Fibroblast of gingiva (primary cell): Measurements from ENCODE around the gene LRTM2.

Source experiments
- DNase-seq: peaks from one replicate; pipeline ENCODE4 v3.0.0-alpha.2; 2011; ENCODE audit warnings: low read depth

LRTM2 gene

DNA sequence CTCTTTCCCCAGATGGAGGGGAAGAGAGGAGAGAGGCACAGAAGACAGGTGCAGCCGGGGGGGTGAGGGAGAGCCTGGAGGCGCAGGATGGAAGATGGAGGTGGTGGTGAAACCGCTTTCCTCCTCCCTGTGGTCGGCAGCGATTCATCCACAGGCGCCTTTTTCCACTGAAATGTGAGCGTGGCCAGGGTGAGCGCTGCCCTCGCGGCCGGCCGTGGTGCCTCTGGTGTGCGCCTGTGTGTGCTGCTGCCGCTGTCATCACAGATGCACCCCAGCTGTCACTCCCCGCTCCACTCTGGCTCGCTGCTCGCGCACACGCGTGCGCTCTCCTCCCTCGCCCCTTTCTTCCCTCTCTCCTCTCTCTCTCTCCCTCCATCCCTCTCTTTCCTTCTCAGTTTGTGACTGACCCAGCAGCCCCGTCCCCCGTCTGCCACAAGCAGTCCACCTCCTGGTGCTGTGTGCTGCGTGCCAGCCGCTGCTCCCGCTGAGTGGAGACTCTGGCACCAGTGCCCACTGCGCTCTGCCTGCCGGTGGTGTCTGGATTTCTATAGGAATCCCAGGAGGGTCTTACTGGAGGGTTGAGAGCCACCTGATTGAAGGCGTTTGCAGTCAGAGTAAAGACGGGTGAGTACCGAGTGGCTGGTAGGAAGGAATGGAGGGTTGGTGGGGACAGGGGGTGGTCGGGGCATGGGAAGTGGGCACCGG is at the start of gene LRTM2:
Gene LRTM2 (plus strand): TSS at position 375 of the 705 bp plus-strand sequence. CDS start 7,584 bp downstream, outside the sequence.
- no peak for DNase-seq

DNA sequence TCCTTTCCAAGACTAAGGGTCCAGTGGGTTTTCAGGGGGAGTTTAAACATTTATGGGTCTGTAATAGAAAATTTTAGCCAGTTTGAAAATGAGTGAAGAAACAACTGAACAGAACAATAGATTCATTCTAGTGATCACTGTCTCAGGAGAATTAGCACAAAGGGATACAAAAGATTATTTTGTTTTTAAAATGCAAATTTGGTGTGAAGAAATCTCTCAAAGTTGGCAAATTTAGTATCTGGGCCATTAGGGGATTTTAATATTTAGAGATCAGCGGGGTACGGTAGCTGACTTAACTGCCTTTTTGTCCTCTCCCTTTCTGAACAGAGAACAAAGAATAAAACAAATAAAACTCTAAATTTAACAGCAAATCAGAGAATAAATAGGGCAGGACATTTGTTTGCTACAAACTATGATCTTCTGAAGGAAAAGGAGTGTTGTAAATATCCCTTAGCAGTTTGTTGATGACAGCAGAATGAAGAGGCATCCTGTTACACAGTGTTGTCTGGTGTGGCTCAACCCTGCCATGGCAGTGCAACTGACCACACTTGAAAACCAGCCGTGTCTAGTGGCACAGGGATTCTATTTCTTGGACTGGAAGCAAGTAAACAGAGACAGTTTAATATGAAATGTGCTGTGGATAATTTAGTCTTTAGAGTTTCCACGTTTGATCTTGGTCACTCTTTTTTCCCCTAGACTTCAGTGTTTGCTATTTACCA is 46.3 kb upstream of the LRTM2 start:
- peak; percentile 76 for DNase-seq

GRCh38 chr12:1776170-1776921 is 44.0 kb upstream of the LRTM2 start:
- DNase-seq = peak; percentile 70

DNA sequence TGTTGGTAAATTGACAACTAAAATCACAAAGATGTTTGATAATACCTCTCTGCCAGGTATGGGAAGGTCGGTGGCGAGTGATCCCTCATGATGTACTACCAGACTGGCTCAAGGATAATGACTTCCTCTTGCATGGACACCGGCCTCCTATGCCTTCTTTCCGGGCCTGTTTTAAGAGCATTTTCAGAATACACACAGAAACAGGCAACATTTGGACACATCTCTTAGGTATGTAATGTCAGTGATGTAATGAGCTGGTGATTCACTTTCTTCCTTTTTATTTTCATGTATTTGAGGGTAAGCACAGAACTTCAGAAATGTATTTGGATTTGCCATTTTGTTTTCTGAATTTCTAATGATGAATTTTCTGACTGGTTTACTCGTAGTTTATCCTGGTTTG is 42.6 kb upstream of the LRTM2 start:
- DNase-seq = peak; percentile 47

DNA sequence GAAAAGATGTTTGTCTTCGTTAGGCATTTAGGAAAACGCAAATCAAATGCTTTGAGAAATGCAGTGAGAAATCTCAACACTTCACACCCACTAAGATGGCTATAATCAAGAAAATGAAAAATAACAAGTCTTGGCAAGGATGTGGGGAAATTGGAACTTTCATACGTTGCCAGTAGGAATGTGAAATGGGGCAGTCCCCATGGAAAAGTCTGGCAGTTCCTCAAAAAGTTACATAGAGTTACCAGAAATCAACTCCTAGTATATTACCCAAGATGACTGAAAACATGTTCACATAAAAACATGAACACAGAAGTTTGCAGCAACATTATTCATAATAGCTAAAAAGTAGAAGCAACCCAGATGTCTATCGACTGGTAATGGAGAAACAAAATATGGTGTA is 41.5 kb upstream of the LRTM2 start:
- peak; percentile 61 for DNase-seq

- DNase-seq = peak; percentile 66
Observed at GRCh38 chr12:1779783-1780182, 40.6 kb upstream of the LRTM2 start.

GRCh38 chr12:1781772-1782171 is 38.6 kb upstream of the LRTM2 start:
- no peak for DNase-seq

- DNase-seq = no peak
Observed at GRCh38 chr12:1782215-1782614, 38.1 kb upstream of the LRTM2 start.

- no peak for DNase-seq
Observed at GRCh38 chr12:1787714-1788113, 32.7 kb upstream of the LRTM2 start.

DNA sequence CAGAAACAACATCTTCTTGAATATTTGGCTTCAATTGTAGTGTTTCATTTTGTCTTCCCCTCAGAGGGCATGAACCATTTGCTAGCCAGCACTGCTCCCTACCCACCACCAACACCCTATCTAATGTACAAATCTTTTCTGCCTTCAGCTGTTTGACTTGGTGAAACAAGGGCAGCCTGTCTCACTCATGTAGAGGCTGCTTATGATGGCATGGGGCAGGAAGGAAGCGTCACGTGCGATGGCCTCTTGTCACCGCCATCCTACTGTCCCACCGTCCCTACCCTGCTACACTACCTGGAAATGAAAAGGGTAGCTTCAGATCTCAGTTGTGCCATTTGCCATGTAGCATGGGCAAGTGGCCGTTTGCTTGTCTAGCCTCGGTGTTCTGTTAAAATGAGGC is 29.9 kb upstream of the LRTM2 start:
- no peak for DNase-seq

DNA sequence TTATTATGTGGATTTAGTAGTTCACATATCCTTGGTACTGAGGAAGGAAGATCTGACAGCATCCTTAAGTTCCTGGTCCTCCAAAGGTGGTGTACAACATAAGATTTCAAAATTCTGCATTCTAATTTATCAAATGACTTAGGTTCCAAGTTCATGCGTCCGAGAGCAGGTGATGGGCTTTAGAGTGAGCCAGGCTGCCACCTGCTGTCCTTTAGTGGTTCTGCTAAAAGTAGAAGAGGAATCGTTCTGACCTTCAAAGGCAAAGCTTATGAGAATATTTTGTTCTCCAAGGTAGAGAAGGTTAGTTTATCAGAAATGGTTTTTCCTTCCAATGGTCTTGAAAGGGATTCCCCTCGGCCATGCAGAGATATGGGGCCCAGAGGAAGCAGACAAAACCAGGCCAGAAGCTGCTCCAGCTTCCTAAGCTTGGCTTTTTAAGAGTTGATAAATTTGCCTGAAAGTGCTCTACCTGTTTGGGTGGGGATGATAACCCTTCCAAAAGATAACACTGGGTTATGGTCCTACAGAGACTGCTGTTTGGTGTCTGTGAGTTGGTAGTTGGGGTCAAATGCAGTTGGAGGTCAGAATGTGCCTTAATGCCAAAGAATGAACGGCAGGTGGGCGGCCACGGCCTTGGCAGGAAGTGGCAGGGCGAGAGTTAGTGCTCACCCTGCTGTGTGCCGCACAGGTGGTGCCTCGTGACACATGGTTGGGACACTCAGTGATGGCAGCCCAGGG is 29.1 kb upstream of the LRTM2 start:
- DNase-seq = peak; percentile 51

DNA sequence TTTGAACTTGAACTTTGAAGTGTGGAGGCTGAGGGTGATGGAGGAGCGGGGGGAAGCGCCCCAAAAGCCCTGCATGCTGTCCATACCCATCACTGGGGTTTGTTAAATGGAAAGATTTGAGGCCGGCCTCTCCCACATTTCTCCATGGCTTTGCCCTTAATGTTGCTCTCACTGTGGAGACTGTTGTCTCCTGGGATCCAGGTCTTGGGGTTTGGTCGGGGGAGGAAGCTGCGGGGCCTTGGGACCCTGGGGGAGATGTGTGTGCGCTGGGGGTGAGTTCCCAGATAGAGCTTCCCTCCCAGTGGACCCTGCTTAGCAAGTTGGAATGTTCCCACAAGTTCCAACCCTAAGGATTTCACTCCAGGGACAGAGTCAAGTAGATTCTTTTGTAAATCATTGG is 28.0 kb upstream of the LRTM2 start:
- no peak for DNase-seq

GRCh38 chr12:1793426-1794210 is 26.7 kb upstream of the LRTM2 start:
- no peak for DNase-seq

DNA sequence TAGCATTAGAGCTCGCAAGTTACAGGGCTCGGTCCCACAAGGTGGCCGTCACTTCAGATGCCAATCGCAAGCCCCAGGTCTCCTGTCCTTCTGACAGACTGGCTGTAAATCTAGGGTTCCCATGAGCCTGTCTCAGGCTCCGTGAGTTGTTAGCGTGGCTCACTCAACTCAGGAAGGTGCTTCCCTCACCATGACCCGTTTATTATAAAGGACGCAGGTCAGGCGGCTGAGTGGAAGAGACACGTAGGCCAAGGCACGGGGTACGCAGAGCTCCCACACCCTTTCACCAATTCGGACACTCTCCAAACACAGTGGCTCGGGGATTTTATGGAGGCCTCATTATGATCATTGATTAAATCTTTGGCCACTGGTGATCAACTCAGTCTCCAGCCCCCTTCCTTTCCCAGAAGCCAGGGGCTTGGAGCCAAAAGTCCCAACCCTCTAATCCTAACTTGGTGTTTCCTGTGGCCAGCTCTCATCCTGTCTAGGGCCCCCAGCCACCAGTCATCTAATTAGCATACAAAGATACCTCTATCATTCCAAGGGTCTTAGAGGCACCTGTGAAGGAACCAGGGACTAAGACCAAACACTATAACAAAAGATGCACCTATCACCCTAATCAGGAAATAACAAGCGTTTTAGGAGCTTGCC is 25.8 kb upstream of the LRTM2 start:
- DNase-seq = no peak

GRCh38 chr12:1795221-1795784 is 25.1 kb upstream of the LRTM2 start:
- no peak for DNase-seq

DNA sequence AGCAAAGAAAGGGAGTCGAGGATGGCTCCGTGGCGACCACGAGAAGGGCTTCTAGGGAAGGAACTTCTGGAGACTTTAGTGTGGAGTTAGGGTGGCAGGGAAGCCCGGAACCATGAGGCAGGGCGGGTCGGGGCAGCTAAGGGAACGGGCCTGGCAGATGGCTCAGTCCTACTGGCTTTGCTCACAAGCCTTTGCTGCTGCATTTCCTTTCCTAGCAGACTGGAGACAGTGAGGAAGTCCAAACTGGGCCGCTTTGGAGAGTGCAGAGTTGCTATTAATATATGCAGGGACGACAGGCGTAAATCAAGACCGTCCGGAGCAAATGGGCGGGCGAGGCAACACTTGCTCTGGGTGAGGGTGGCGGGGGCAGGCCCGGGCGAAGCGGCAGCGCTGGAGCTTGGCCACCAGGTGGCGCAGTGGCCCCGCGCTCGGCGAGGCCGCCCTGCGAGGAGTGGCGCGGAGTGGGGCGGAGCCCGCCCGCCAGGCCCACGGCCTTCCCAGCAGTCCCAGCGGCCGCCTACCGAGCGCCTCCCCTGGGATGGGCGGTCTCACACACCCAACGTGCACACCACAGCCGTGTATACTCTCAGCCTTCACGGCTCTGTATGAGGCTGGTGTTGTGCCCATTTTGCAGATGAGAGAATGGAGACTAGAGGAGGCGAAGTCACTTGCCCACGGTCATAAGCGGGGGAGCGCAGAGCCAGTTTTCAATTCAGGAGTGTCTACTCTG is 24.4 kb upstream of the LRTM2 start:
- DNase-seq = peak; percentile 85

GRCh38 chr12:1796515-1797010 is 23.8 kb upstream of the LRTM2 start:
- no peak for DNase-seq

- no peak for DNase-seq
Observed at GRCh38 chr12:1797011-1797901, 23.1 kb upstream of the LRTM2 start.
